SK-N-MC (cell line): Measurements from ENCODE around the gene IHH.

Experiments
- EZH2 ChIP-seq: fragments of 200-600 bp; sonication (generic); IDR thresholded peaks from one replicate; pipeline ENCODE4 v1.6.1; 2017; ENCODE audit warnings: antibody characterized with exemption
- POLR2AphosphoS5 ChIP-seq: IDR thresholded peaks from 2 replicates; pipeline ENCODE4 v1.6.1; 2012; ENCODE audit warnings: mild to moderate bottlenecking, low read depth, low read length, borderline replicate concordance

GRCh38 chr2:219059725-219060682, 717 bp downstream of the IHH start:
- TF ChIP-seq EZH2 (peak; percentile 95), POLR2AphosphoS5 (no peak)
